GM19438 (cell line): Measurements from ENCODE around the gene CCDC190.
"Not testable (repeated sequence)": the region's sequence is repeated elsewhere in the genome, so short reads cannot be mapped to it uniquely, and the experiment has no call there.

Experiments used
- ATAC-seq: cut with Tn5 transposase; IDR thresholded peaks from one replicate; pipeline ENCODE4 v1.9.1; 2021; ENCODE audit warnings: low read depth; ENCODE audit not compliant: unreplicated experiment

Gene CCDC190, protein sequence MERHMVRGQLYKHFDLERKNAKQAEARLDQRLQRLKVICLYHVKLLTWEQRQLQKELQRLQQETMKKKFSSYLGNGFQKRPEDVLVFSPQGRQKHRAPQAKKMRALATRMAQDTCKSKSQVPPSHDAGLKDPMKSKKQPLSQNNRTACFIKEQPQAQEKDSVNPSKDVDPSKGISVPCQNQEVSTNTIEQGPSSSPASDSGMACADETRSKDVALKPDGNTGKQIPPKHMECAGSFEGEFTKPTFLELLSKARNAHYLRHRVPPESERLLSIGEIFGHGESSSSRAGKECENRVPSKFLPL

DNA sequence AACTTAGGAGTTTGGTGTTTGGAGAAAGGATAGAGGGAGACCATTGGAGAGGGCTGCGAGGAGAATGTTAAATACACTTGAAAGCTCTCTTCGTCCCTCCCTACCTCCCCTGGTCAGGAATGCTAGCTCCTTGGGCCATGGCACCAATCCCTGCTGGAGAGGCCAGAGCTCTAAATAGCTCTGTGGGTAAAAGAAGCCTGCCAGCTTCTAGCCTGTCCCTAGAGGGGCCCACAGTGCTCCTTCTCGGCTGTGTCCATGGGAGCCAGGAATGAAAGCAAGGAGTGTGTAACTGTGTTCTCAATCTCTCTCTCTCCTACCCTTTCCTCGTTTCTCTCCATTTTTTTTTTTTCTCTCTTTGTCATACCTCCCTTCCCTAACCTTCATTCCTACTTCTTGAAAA, at the start of gene CCDC190:
Gene CCDC190, minus strand, starts transcription at position 75 of the 400 bp plus-strand sequence. CDS start 1,529 bp downstream, outside the sequence.
- no peak for ATAC-seq

GRCh38 chr1:162910161-162910560, 49.2 kb upstream of the CCDC190 start:
- no peak for ATAC-seq

- no peak for ATAC-seq
Measured at GRCh38 chr1:162908780-162909179, 47.8 kb upstream of the CCDC190 start.

DNA sequence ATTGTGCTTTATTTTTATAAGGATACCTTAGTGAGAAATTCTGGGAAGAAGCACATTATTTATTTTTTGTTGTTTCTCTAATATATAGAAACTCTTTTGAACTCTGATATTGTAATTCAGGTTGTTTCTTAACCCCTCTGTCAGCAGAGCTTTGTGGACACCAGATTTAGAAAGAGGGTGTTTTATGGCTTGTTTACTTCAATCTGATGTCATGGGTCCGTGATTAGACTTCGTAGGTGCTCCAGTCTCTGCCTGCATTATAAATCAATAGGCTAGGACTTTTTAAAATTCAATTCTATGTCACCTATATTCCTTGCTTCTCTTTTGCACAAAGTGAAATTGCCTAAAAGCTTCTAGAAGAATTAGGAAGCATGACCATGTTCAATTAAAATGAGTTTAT, 47.3 kb upstream of the CCDC190 start:
- ATAC-seq: no peak

- ATAC-seq: no peak
Measured at GRCh38 chr1:162906485-162906884, 45.5 kb upstream of the CCDC190 start.

DNA sequence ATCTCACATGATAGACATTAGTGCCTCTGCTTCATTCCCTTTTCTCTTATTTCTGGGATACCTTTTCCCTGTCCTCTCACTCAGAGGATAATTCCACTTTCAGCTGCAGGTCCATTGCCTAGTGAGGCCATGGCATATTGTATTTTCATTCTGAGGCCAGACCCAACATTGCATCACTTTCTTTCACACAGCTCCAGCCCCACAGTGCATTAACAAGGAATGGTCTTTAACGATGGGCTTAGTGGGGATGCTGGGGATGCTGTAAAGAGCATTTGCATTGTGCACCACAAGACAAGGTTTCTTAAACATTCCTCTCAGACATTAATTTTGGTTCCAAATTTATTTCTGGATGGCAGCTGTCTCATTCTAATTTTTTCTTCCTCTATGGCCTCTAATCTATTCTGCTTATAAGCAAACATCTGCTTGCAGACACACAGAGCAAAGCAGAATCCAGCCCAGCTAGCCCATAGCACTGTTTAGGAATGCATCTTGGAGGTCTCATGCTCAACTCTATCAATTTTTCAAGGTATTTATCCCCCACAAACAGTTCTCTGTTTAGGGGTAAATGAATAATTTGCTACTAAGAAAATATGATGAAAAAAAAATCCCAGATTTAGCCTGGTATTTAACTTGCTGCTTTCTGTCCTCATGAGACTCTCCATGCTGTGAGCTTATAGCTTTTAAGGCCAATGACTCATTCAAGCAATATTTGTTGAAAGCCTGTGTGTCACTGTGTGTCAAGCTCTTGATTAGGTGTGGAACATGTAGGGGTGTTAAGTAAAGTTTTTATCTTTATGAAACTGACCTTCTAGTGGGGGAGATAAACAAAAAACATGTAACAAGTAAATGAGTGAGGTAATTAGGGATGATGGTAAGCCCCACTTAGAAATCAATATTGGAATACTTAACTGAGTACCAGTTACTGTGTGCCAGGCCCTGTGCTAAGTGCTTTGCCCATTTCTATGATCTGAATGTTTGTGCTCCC, 44.5 kb upstream of the CCDC190 start:
- no peak for ATAC-seq

DNA sequence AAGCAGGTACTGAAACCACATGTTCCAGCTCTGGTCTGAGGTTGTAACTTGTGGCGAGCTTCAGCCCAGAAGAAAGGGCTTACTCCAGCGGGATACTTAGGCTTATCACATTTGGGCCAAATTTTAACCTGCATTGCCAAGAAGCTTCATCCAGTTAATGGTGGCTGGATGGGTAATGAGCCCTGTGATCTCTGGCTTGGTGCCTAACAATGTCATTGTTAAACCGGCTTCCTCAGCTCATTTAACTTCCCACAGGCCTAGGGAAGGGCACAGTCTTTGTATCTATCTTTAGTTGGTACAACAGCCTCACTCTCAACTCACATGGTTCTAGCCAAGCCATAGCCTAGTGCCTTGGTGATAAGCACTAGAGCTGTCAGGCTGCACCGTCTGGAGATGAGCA, 43.6 kb upstream of the CCDC190 start:
- ATAC-seq: no peak

- ATAC-seq: no peak
Measured at GRCh38 chr1:162904023-162904422, 43.0 kb upstream of the CCDC190 start.

DNA sequence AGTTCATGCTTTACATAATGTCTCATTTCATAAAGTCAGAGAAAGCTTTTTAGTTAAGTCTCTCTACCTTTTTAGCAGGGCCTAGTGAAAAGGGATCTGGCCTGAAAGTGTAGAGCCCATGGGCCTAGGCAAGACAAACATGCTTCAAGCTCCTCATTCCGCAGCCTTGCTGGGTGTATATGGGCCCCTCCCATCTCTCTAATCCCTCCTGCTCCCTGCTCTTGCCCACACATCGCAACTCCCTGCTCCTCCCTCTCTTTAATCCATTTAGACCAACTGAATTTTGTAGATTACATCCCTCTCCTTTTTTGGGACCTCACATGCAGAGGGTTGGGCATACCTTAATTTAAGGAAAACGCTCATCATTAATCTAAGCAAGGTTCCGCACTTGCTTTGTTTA, 42.3 kb upstream of the CCDC190 start:
- no peak for ATAC-seq

GRCh38 chr1:162902416-162902815, 41.4 kb upstream of the CCDC190 start:
- ATAC-seq: no peak

DNA sequence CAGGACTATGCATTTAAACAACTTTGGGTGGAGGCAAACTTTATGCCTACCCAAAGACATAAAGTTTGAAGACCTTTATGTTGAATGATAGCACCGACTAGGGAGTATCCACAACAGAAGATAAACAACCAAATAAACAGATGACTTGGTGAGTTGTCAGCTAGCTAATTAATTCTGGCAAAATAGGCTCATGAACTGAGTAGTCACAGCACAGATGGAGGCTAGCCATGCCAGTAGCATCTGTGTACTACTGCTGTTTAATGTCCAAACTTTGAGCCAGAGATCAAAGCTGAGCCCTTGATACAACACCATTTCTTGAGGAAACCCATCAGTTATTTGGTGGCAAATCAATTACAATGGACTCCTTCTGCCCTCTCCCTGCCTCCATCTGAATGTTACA, 40.3 kb upstream of the CCDC190 start:
- no peak for ATAC-seq

DNA sequence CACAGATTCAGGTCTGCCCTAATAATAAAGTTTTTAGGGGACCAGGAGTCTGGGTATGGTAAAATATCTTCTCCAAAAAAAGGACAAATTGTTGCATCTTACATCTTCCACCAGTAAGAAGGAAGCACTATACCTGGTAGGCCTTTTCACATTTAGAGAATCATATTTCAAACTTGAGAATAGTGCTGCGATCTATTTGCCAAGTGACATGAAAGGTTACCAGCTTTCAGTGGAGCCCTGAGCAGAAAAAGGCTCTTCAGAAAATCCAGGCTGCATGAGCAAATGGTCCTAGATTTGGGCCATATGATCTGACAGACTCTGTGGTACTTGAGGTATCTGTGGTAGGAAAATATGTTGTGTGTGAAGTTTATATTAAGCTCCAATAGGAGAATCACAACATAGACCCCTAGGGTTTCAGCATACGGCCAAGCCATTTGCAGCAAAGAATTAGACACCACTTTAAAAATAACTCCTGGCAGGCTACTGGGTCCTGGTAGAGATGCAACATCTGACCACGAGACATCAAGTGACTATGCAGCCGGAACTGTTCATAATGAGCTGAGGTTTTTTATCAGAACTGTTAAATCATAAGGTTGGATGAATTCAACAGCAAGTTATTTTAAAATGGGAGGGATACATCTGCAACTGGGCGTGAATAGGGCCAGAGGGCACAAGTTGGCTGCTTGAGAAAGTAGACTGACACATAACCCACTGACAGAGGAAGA, 38.6 kb upstream of the CCDC190 start:
- no peak for ATAC-seq

GRCh38 chr1:162893612-162893908, 32.6 kb upstream of the CCDC190 start:
- no peak for ATAC-seq

DNA sequence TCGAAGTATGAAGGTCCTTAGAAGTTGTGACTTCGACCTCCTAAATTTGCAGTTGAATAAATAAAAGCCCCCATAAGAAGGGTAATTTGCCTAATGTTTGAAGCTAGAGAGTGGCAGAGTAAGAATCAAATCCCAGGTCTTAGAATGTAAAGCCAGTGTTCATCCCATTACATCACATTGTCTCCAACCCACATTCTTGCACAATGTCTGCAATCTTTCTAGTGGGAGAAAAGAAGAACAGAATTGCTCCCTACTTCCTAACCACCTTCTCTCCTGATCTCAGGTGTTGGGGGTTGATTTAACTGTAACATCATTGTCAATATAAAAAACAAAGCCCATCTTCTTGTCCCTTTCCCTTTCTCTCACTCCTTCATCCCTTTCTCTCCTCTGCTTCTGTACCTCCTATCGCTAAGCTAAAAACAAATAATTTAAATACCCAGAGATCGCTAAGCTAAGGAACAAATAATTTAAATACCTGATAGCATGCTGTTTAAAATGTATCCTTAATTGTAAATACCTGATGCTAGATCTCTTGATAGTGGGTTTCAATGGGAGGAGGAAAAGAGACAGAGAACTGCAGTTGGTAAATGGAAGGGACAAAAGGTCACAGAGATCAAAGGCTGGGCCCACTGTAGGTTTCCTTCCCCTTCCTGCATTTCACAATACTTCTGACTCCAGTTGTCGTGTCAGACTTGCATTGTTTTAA, 32.1 kb upstream of the CCDC190 start:
- ATAC-seq: no peak

DNA sequence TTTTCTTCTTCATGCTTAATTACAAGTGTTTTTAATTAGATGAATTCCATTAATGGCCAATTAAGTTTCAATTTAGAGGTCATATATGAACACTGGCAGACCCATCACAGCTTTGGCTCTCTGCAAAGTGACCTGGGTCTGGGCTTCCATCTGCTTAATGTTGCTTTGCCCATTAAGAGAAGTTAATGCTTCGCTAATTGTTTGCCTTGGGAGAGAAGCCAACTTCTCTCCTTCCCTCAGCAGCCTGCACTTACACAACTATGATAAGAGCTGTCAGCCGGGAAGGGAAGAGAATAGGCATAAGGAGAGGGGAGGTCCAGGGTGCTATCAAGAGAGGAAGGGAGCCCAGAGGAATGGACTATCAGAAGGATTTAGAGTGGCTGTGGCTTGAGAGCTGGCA, 29.0 kb upstream of the CCDC190 start:
- no peak for ATAC-seq

GRCh38 chr1:162886705-162887104, 25.7 kb upstream of the CCDC190 start:
- ATAC-seq: no peak

- ATAC-seq: no peak
Measured at GRCh38 chr1:162885265-162885664, 24.3 kb upstream of the CCDC190 start.

DNA sequence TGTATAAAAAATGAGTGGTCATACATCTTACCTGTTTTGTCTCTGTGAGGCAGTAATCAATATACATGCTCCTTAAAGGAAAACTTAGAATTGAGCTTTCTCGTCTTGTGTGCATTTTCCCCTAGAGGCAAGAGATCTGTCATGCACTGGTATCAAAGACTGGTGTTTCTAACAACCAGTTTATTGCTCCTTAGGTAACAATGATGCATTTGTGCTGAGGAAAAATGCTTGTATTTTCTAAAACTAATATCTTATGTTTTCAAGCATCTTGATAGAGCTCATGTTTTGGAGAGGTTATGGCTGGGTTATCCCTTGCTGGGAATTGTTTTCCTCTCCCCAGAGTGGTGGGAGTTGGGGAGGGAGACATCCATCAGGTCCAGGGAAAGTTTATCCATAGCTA, 23.9 kb upstream of the CCDC190 start:
- ATAC-seq: no peak

- ATAC-seq: no peak
Measured at GRCh38 chr1:162882248-162882674, 21.3 kb upstream of the CCDC190 start.

DNA sequence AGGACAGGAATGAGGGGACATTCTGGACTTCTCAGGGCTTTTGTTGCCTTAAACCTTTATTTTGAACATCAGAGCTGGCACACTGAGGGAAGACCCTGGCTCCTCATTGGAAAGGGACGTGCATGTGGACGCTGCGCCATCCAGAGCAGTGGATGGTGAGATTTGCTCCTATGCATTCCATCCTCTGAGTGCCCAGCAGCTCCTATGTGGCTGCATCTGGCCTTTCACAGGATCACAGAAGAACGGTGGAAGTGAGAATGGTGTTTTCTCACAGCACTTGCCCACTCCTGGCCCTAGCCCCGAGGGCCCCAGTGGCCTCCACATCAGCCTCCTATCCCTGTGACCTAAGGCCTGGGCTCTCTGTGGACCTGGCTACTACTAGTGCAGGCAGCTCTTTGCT, 20.6 kb upstream of the CCDC190 start:
- no peak for ATAC-seq

- ATAC-seq: not testable (repeated sequence)
Measured at GRCh38 chr1:162880617-162881016, 19.6 kb upstream of the CCDC190 start.
